ENCODE results near the gene TET1.
"Not testable (repeated sequence)": the region's sequence is repeated elsewhere in the genome, so short reads cannot be mapped to it uniquely, and the experiment has no call there.

Gene TET1

DNA sequence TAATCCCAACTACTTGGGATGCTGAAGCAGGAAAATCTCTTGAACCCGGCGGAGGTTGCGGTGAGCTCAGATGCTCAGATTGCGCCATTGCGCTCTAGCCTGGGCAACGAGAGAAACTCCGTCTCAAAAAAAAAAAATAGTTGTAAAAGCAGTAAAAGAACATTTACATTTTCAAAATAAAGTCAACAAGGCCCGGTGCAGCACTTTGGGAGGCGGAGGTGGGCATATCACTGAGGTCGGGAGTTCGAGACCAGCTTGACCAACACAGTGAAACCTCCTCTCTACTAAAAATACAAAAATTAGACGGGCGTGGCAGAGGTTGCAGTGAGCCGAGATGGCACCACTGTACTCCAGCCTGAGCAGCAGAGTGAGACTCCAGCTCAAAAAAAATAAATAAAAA lies 164.9 kb downstream of the TET1 start:
- Mint-ChIP-seq H3K27me3 (no peaks in the 10 kb centered on the region), H3K36me3 (peaks cover 16% of the 10 kb centered on the region), H3K27ac (no peak overlapping the region), H3K4me1 (peaks cover 8% of the 10 kb centered on the region), H3K9me3 (no peaks in the 10 kb centered on the region), H3K4me3 (no peak overlapping the region)
- ATAC-seq (ENCODE audit: low read depth) (no peak), DNase-seq (ENCODE audit: low spot score in 2 of 2) (no peak)

DNA sequence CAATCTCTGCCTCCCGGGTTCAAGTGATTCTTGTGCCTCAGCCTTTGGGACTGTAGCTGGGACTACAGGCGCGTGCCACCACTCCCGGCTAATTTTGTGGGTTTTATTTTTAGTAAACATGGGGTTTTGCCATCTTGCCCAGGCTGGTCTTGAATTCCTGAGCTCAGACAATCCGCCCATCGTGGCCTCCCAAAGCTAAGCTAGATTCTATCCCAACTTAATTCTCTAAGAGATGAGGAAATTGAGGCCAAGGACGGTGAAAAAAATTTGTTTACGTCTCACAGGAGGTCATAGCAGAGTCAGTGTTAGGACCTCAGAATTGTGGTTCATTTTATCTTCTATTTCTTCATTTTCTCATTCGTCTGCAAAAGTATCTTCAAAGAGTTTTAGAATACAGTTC lies 167.0 kb downstream of the TET1 start:
- ATAC-seq (ENCODE audit: low read depth) (no peak), DNase-seq (ENCODE audit: low spot score in 2 of 2) (no peak)
- Mint-ChIP-seq H3K9me3 (no peaks in the 10 kb centered on the region), H3K36me3 (peaks cover 22% of the 10 kb centered on the region), H3K4me1 (peaks cover 5% of the 10 kb centered on the region), H3K4me3 (no peak overlapping the region), H3K27me3 (no peaks in the 10 kb centered on the region), H3K27ac (no peak overlapping the region)

DNA sequence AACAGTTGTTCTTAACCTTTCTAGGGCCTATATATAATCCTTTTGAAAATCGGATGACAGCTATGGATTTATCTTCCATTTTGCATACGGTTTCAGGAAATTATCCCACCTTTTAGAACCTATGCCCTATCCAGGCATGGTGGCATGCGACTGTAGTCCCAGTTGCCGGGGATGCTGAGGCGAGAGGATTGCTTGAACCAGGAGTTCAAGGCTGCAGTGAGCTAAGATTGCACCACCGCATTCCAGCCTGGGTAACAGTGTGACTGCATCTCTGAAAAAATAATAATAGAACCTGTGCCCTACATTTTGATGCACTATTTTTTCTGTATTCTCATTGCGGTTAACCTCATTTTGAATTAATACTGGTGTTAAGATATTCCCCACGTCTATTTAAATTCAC lies 172.5 kb downstream of the TET1 start:
- H3K36me3 Mint-ChIP-seq: peaks cover 18% of the 10 kb centered on the region
- peaks cover 4% of the 10 kb centered on the region for H3K4me1 Mint-ChIP-seq
- no peaks in the 10 kb centered on the region for H3K27me3 Mint-ChIP-seq
- H3K4me3 Mint-ChIP-seq: no peak overlapping the region
- H3K9me3 Mint-ChIP-seq: no peaks in the 10 kb centered on the region
- no peak overlapping the region for H3K27ac Mint-ChIP-seq
- ATAC-seq (ENCODE audit: low read depth) (no peak), DNase-seq (ENCODE audit: low spot score in 2 of 2) (no peak)

DNA sequence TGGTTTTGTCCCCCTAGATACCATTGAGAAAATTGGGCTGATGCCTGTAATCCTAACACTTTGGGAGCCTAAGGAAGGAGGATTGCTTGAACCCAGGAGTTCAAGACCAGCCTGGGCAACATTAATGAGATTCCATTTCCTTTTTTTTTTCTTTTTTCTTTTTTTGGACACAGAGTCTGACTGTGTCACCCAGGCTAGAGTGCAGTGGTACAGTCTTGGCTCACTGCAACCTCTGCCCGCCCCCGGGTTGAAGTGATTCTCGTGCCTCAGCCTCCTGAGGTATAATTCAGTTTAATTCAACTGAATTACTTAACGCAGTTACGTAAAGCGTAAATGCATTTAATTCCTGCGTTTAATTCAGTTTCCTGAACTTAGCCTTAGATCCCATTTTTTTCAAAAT lies 174.2 kb downstream of the TET1 start:
- Mint-ChIP-seq H3K27me3 (no peaks in the 10 kb centered on the region), H3K9me3 (no peaks in the 10 kb centered on the region), H3K4me1 (peaks cover 4% of the 10 kb centered on the region), H3K4me3 (no peak overlapping the region), H3K27ac (no peak overlapping the region), H3K36me3 (peaks cover 16% of the 10 kb centered on the region)
- ATAC-seq (ENCODE audit: low read depth) (no peak), DNase-seq (ENCODE audit: low spot score in 2 of 2) (no peak)

DNA sequence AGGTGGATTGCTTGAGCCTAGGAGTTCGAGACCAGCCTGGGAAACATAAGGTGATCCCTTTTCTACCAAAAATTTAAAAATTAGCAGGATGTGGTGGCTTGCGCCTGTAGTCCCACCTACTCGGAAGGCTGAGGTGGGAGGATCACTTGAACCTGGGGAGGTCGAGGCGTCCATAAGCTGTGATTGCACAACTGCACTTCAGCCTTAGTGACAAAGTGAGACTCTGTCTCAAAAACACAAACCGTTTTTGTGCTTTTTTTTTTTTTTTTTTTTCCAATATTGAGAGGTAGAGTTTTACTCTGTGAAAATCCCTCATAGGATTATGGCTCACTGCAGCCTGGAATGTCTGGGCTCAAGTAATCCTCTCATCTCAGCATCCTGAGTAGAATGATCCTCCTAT lies 175.0 kb downstream of the TET1 start:
- ATAC-seq (ENCODE audit: low read depth) (no peak), DNase-seq (ENCODE audit: low spot score in 2 of 2) (no peak)
- Mint-ChIP-seq H3K4me3 (no peak overlapping the region), H3K4me1 (peaks cover 4% of the 10 kb centered on the region), H3K27me3 (no peaks in the 10 kb centered on the region), H3K9me3 (no peaks in the 10 kb centered on the region), H3K36me3 (peaks cover 16% of the 10 kb centered on the region), H3K27ac (no peak overlapping the region)

DNA sequence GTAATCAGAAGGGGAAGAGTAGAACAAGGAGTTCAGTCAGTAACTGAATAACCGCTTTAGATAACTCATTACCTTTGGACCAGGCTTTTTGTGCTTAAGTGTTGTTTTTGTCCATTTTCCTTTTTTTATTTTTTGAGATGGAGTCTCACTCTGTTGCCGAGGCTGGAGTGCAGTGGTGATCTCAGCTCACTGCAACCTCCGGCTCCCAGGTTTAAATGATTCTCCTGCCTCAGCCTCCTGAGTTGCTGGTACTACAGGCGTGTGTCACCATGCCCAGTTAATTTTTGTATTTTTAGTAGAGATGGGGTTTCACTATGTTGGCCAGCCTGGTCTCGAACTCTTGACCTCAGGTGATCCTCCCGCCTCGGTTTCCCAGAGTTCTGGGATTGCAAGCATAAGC lies 175.6 kb downstream of the TET1 start:
- not testable (repeated sequence) for H3K9me3 Mint-ChIP-seq; H3K27ac Mint-ChIP-seq; DNase-seq (ENCODE audit: low spot score in 2 of 2); ATAC-seq (ENCODE audit: low read depth); H3K27me3 Mint-ChIP-seq; H3K4me1 Mint-ChIP-seq; H3K4me3 Mint-ChIP-seq
- H3K36me3 Mint-ChIP-seq: peaks cover 16% of the 10 kb centered on the region

DNA sequence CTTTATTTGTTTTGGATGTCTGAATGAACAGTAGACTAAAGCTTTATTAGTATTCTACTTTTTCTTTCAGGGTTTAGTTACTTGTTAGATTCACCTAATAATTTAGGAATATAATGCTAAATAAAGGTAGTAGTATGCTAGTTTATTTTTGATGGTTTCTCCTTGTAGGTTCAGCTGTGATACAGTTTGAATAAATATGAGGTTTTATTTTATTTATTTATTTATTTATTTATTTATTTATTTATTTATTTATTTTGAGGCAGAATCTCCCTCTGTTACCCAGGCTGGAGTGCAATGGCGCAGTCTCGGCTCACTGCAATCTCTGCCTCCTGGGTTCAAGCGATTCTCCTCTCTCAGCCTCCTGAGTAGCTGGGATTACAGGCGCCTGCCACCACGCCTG lies 180.5 kb downstream of the TET1 start:
- H3K9me3 Mint-ChIP-seq; H3K27me3 Mint-ChIP-seq; H3K4me3 Mint-ChIP-seq; DNase-seq (ENCODE audit: low spot score in 2 of 2); H3K4me1 Mint-ChIP-seq; ATAC-seq (ENCODE audit: low read depth); H3K27ac Mint-ChIP-seq: not testable (repeated sequence)
- H3K36me3 Mint-ChIP-seq: peaks cover 15% of the 10 kb centered on the region

DNA sequence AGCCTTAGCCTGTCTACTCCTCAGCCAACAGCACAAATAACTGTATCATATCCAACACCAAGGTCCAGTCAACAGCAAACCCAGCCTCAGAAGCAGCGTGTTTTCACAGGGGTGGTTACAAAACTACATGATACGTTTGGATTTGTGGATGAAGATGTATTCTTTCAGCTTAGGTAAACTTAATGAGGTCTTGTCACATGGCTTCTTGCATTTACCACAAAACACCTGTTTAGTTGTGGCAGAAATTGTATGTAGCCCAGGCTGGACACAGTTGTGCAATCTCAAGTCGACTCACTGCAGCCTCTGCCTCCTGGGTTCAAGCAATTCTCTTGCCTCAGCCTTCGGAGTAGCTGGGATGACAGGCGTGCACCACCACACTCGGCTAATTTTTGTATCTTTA lies 182.3 kb downstream of the TET1 start:
- H3K27ac Mint-ChIP-seq: no peak overlapping the region
- H3K4me3 Mint-ChIP-seq: no peak overlapping the region
- no peaks in the 10 kb centered on the region for H3K9me3 Mint-ChIP-seq
- no peaks in the 10 kb centered on the region for H3K27me3 Mint-ChIP-seq
- peaks cover 9% of the 10 kb centered on the region for H3K36me3 Mint-ChIP-seq
- no peaks in the 10 kb centered on the region for H3K4me1 Mint-ChIP-seq
- no peak for ATAC-seq (ENCODE audit: low read depth)
- DNase-seq (ENCODE audit: low spot score in 2 of 2): no peak

All from memory B cell (primary cell).